Stimulated activated CD4-positive, alpha-beta T cell treated with anti-CD3 and anti-CD28 coated beads, Interleukin-1b, Interleukin-23, amount 100 ng/mL, for 4 hours (primary cell): Measurements from ENCODE around the gene NOL6.
A peak's percentile ranks its signal among the peaks of the same experiment; 100 is the strongest.
"Not testable (repeated sequence)": the region's sequence is repeated elsewhere in the genome, so short reads cannot be mapped to it uniquely, and the experiment has no call there.

Experiments
- DNase-seq, 2 donors: peaks; one replicate each; pipeline ENCODE4 v3.0.0-alpha.2; 2020; ENCODE audit warnings: low read depth in 2 of 2

Gene NOL6

DNA sequence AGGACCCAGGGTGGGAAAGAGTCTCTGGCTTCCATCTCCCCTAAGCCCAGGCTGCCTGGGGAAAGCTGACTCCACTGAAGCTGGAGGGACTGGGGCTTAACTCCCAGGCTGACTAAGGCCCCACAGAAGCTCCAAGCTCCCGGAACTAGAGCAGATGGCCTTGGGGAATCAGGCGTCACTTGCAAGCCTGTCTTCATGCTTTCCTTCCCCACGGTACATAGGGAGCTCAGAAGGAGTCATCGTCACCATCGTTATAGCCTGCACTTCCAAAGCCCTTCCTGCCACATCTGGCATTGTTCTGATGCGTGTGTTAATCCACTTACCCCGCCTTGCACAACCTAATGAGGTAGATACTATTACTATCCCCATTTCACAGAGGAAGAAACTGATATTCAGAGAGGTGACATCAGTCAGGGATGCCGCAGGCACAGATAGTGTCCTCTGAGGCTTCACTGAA is 37.9 kb downstream of the NOL6 start:
- DNase-seq, result no peak

- no peak for DNase-seq
Observed at GRCh38 chr9:33434317-33435105, 39.2 kb downstream of the NOL6 start.

- no peak for DNase-seq
Observed at GRCh38 chr9:33433871-33434270, 39.9 kb downstream of the NOL6 start.

GRCh38 chr9:33431420-33431819 is 42.3 kb downstream of the NOL6 start:
- DNase-seq, result no peak

GRCh38 chr9:33430942-33431341 is 42.8 kb downstream of the NOL6 start:
- DNase-seq, result no peak

- no peak for DNase-seq
Observed at GRCh38 chr9:33429256-33429985, 44.3 kb downstream of the NOL6 start.

DNA sequence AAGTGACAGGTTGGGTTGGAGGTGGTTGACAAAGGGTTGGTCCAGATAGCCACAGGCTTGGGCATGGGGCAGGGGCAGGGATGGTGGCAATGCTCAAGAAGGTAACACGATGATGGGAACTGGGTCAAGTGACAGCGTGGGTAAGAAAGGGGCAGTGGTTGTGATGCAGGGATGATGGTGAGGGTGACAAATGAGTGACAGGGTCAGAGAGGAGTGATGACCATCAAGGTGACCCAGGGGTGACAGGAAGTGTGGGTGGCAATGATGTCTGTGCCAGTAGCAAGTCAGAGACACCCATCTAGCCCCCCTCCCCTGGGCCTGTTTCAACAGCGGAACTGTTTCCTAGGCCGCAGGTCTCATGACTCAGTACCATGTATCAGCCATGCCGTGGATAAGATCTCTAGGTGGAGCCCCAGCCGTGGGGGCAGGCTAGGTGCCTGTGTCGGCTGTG is 46.9 kb downstream of the NOL6 start:
- no peak for DNase-seq

GRCh38 chr9:33425128-33425533 is 48.6 kb downstream of the NOL6 start:
- no peak for DNase-seq

- DNase-seq, result not testable (repeated sequence)
Observed at GRCh38 chr9:33424492-33424891, 49.2 kb downstream of the NOL6 start.

DNA sequence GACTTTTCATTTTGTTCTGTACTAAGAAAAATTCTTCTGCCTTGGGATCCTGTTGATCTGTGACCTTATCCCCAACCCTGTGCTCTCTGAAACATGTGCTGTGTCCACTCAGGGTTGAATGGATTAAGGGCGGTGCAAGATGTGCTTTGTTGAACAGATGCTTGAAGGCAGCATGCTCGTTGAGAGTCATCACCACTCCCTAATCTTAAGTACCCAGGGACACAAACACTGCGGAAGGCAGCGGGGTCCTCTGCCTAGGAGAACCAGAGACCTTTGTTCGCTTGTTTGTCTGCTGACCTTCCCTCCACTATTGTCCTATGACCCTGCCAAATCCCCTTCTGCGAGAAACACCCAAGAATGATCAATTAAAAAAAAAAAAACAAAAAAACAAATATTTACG is 49.7 kb downstream of the NOL6 start:
- DNase-seq, result not testable (repeated sequence)

DNA sequence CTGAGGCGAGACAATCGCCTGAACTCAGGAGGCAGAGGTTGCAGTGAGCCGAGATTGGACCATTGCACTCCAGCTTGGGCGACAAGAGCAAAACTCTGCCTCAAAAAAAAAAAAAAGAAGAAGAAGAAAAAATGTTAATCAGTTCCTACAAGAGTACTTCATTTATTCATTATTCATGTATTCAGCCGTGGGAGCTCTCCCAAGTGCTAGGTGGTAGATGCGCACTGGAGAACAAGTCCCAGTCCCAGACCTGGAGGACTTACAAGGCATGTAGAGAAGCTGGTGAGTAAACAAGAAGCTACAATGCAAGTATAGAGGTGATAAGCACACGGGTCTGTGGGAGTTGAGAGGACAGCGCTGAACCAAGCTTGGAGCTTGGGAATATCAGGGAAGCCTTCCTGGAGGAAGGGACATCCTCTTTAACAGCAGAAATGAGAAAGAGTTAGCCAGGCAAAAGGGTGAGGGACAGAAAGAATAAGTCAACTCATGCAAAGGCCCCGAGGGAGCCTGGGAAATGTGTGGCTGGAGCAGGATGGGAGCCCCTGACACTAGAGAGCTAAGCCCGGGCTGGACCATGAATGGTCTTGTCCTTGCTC is 53.9 kb downstream of the NOL6 start:
- no peak for DNase-seq

DNA sequence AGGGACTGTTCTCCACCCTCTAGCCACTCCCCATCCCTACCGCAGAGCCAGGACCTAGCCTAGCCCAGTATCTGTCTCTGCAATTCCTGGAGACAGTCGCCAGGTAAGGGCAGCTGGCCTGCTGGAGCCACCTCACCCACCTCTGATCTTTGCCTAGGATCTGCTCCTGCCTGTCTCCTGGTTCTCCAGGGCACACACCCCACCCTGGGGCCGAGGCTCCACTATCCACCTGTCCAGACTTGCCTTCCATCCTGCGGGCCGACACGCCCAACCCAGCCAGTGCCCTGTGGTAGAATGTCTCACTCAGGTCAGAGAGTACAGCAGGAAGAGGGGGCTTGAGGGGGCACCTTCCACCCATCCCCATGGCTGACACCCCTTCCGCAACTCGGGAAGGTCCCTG is 55.6 kb downstream of the NOL6 start:
- no peak for DNase-seq

DNA sequence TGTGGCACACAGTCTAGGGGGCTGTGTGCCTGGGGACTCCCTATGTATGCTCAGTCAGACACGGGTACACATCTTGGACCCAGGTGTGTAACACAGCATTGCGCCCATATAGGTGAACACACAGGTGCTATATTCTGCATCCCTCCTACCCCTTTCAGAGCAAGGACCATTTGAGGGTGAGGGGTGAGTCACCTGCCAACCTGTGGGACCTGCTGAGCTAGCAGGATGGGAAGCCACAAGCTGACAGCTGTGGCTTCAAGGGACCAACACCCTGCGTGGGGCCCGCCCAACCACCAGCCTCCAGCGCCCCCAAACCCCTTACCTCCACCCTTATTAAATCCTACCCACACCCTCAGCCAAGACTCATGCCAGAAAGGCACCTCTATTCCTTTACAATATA is 56.7 kb downstream of the NOL6 start:
- DNase-seq, result no peak

- peak; percentile 71 to 80 for DNase-seq
Observed at GRCh38 chr9:33415501-33416038, 58.2 kb downstream of the NOL6 start.

GRCh38 chr9:33414889-33415500 is 58.7 kb downstream of the NOL6 start:
- DNase-seq, result no peak

DNA sequence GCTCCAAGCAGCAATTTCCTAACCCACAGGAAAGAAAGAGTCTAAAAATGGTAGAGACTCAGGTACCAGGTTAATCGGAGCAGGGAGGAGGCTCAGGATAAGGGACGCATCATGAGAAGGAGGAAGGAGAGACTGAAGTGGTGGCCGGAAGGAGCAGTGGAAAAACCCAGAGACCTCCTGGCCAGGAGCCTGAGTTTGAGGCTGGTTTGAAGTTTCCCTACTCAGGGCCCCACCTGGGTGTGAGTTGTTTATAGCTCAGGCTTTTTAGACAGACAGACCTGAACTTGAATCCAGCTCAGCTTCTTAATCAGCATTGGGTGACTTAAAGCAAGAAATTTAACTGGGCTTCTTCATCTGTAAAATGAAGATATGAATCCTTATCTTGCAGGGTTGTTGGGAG is 59.5 kb downstream of the NOL6 start:
- DNase-seq, result no peak
